Stomach (tissue), 4 donors: ENCODE measurements around the gene RCE1.

Experiments used
- CTCF ChIP-seq, 7 experiments: fragments of 450-650 bp in 4 of 7; fragments of 200-600 bp in 3 of 7; sonication (generic) in 3 of 7; IDR thresholded peaks; one replicate each; pipeline ENCODE4 v1.5.1; 2016 to 2019; ENCODE audit warnings: antibody characterized with exemption in 7 of 7, control low read depth in 2 of 7, mild to moderate bottlenecking in 1 of 7
- POLR2AphosphoS5 ChIP-seq, 3 donors: sonication (generic); formaldehyde crosslinking; IDR thresholded peaks; one replicate each; pipeline ENCODE4 v1.6.1; 2016; ENCODE audit warnings: antibody characterized with exemption in 3 of 3

DNA sequence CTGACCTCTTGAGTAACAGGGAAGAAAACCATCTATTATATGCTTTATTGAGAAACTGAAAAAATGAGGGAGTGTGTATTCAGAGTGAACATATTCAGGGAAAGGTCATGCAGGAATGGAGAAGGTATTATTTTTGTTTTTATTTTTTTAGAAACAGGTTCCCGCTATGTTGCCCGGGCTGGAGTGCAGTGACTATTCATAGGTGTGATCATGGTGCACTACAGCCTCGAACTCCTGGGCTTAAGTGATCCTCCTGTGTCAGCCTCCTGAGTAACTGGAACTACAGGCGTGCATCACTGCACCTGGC lies 8.7 kb upstream of the RCE1 start:
- TF ChIP-seq CTCF (IDR thresholded peaks at IDR 0.05) (no peak), POLR2AphosphoS5 (IDR thresholded peaks at IDR 0.05) (no peak)
